Measurements from ENCODE around the gene GALNT2. TPM values are rescaled to one million over a fixed set of nuclear protein-coding genes. Genes with fewer than 3 reads are reported as not detected.
A peak's percentile ranks its signal among the peaks of the same experiment; 100 is the strongest.

The GALNT2 gene
- polyA plus RNA-seq, 1 donor = 47.1 TPM

GRCh38 chr1:230220478-230220877 lies 153.4 kb downstream of the GALNT2 start:
- H3K4me1 ChIP-seq (ENCODE audit: control insufficient read depth, insufficient read depth, low read length) = peaks cover 1% of the 10 kb centered on the region
- DNase-seq = no peak
- no peaks in the 10 kb centered on the region for H3K27me3 ChIP-seq (ENCODE audit: control insufficient read depth, insufficient read depth, low read length)
- WGBS (ENCODE audit: insufficient coverage, low lambda C conversion rate) = no CpG with 5 or more reads among the region's 7 CpGs
- H3K9me3 ChIP-seq (ENCODE audit: control insufficient read depth, low read depth, low read length) = no peaks in the 10 kb centered on the region
- H3K4me3 ChIP-seq (ENCODE audit: low read length) = no peak overlapping the region
- H3K27ac ChIP-seq (ENCODE audit: low read length) = no peak overlapping the region
- no peaks in the 10 kb centered on the region for H3K36me3 ChIP-seq (ENCODE audit: control insufficient read depth, insufficient read depth, low read length)

- DNase-seq = no peak
- Histone ChIP-seq H3K27ac (ENCODE audit: low read length) (no peak overlapping the region), H3K4me1 (ENCODE audit: control insufficient read depth, insufficient read depth, low read length) (no peaks in the 10 kb centered on the region), H3K4me3 (ENCODE audit: low read length) (no peak overlapping the region), H3K9me3 (ENCODE audit: control insufficient read depth, low read depth, low read length) (no peaks in the 10 kb centered on the region), H3K27me3 (ENCODE audit: control insufficient read depth, insufficient read depth, low read length) (no peaks in the 10 kb centered on the region), H3K36me3 (ENCODE audit: control insufficient read depth, insufficient read depth, low read length) (no peaks in the 10 kb centered on the region)
- 50% methylated on average over 1 of the region's 3 CpGs for WGBS (ENCODE audit: insufficient coverage, low lambda C conversion rate)
Observed at GRCh38 chr1:230220907-230221306, 153.9 kb downstream of the GALNT2 start.

GRCh38 chr1:230222678-230223077 lies 155.6 kb downstream of the GALNT2 start:
- Histone ChIP-seq H3K4me3 (ENCODE audit: low read length) (no peak overlapping the region), H3K27ac (ENCODE audit: low read length) (no peak overlapping the region), H3K27me3 (ENCODE audit: control insufficient read depth, insufficient read depth, low read length) (no peaks in the 10 kb centered on the region), H3K9me3 (ENCODE audit: control insufficient read depth, low read depth, low read length) (no peaks in the 10 kb centered on the region), H3K36me3 (ENCODE audit: control insufficient read depth, insufficient read depth, low read length) (no peaks in the 10 kb centered on the region), H3K4me1 (ENCODE audit: control insufficient read depth, insufficient read depth, low read length) (no peaks in the 10 kb centered on the region)
- DNase-seq = no peak
- no CpG with 5 or more reads among the region's 2 CpGs for WGBS (ENCODE audit: insufficient coverage, low lambda C conversion rate)

GRCh38 chr1:230224101-230224960 lies 157.3 kb downstream of the GALNT2 start:
- no peak overlapping the region for H3K4me3 ChIP-seq (ENCODE audit: low read length)
- 93% methylated on average over 3 of the region's 18 CpGs for WGBS (ENCODE audit: insufficient coverage, low lambda C conversion rate)
- no peaks in the 10 kb centered on the region for H3K9me3 ChIP-seq (ENCODE audit: control insufficient read depth, low read depth, low read length)
- DNase-seq = no peak
- H3K4me1 ChIP-seq (ENCODE audit: control insufficient read depth, insufficient read depth, low read length) = no peaks in the 10 kb centered on the region
- no peaks in the 10 kb centered on the region for H3K27me3 ChIP-seq (ENCODE audit: control insufficient read depth, insufficient read depth, low read length)
- H3K36me3 ChIP-seq (ENCODE audit: control insufficient read depth, insufficient read depth, low read length) = no peaks in the 10 kb centered on the region
- H3K27ac ChIP-seq (ENCODE audit: low read length) = no peak overlapping the region

- 100% methylated on average over 1 of the region's 16 CpGs for WGBS (ENCODE audit: insufficient coverage, low lambda C conversion rate)
- Histone ChIP-seq H3K4me1 (ENCODE audit: control insufficient read depth, insufficient read depth, low read length) (no peaks in the 10 kb centered on the region), H3K27me3 (ENCODE audit: control insufficient read depth, insufficient read depth, low read length) (no peaks in the 10 kb centered on the region), H3K36me3 (ENCODE audit: control insufficient read depth, insufficient read depth, low read length) (no peaks in the 10 kb centered on the region), H3K27ac (ENCODE audit: low read length) (no peak overlapping the region), H3K9me3 (ENCODE audit: control insufficient read depth, low read depth, low read length) (no peaks in the 10 kb centered on the region), H3K4me3 (ENCODE audit: low read length) (no peak overlapping the region)
- no peak for DNase-seq
Observed at GRCh38 chr1:230226007-230226800, 159.2 kb downstream of the GALNT2 start.

GRCh38 chr1:230226814-230227213 lies 159.8 kb downstream of the GALNT2 start:
- DNase-seq = no peak
- Histone ChIP-seq H3K27me3 (ENCODE audit: control insufficient read depth, insufficient read depth, low read length) (no peaks in the 10 kb centered on the region), H3K9me3 (ENCODE audit: control insufficient read depth, low read depth, low read length) (no peaks in the 10 kb centered on the region), H3K4me3 (ENCODE audit: low read length) (no peak overlapping the region), H3K36me3 (ENCODE audit: control insufficient read depth, insufficient read depth, low read length) (no peaks in the 10 kb centered on the region), H3K27ac (ENCODE audit: low read length) (no peak overlapping the region), H3K4me1 (ENCODE audit: control insufficient read depth, insufficient read depth, low read length) (no peaks in the 10 kb centered on the region)

- no peaks in the 10 kb centered on the region for H3K36me3 ChIP-seq (ENCODE audit: control insufficient read depth, insufficient read depth, low read length)
- H3K27me3 ChIP-seq (ENCODE audit: control insufficient read depth, insufficient read depth, low read length) = no peaks in the 10 kb centered on the region
- no peak overlapping the region for H3K4me3 ChIP-seq (ENCODE audit: low read length)
- no peak for DNase-seq
- no peaks in the 10 kb centered on the region for H3K9me3 ChIP-seq (ENCODE audit: control insufficient read depth, low read depth, low read length)
- no peak overlapping the region for H3K27ac ChIP-seq (ENCODE audit: low read length)
- no peaks in the 10 kb centered on the region for H3K4me1 ChIP-seq (ENCODE audit: control insufficient read depth, insufficient read depth, low read length)
- 100% methylated on average over 3 of the region's 9 CpGs for WGBS (ENCODE audit: insufficient coverage, low lambda C conversion rate)
Observed at GRCh38 chr1:230228236-230228897, 161.3 kb downstream of the GALNT2 start.

- no CpG with 5 or more reads among the region's 7 CpGs for WGBS (ENCODE audit: insufficient coverage, low lambda C conversion rate)
- Histone ChIP-seq H3K27ac (ENCODE audit: low read length) (no peak overlapping the region), H3K36me3 (ENCODE audit: control insufficient read depth, insufficient read depth, low read length) (no peaks in the 10 kb centered on the region), H3K4me3 (ENCODE audit: low read length) (no peak overlapping the region), H3K4me1 (ENCODE audit: control insufficient read depth, insufficient read depth, low read length) (no peaks in the 10 kb centered on the region), H3K27me3 (ENCODE audit: control insufficient read depth, insufficient read depth, low read length) (no peaks in the 10 kb centered on the region), H3K9me3 (ENCODE audit: control insufficient read depth, low read depth, low read length) (no peaks in the 10 kb centered on the region)
- DNase-seq = no peak
Observed at GRCh38 chr1:230230273-230230672, 163.2 kb downstream of the GALNT2 start.

GRCh38 chr1:230230948-230231773 lies 164.1 kb downstream of the GALNT2 start:
- peaks cover 4% of the 10 kb centered on the region for H3K36me3 ChIP-seq (ENCODE audit: control insufficient read depth, insufficient read depth, low read length)
- H3K4me1 ChIP-seq (ENCODE audit: control insufficient read depth, insufficient read depth, low read length) = no peaks in the 10 kb centered on the region
- H3K9me3 ChIP-seq (ENCODE audit: control insufficient read depth, low read depth, low read length) = no peaks in the 10 kb centered on the region
- WGBS (ENCODE audit: insufficient coverage, low lambda C conversion rate) = 50% methylated on average over 1 of the region's 8 CpGs
- no peak overlapping the region for H3K27ac ChIP-seq (ENCODE audit: low read length)
- H3K27me3 ChIP-seq (ENCODE audit: control insufficient read depth, insufficient read depth, low read length) = no peaks in the 10 kb centered on the region
- no peak overlapping the region for H3K4me3 ChIP-seq (ENCODE audit: low read length)
- no peak for DNase-seq

- peak; percentile 44 to 47 for DNase-seq
- Histone ChIP-seq H3K27ac (ENCODE audit: low read length) (no peak overlapping the region), H3K36me3 (ENCODE audit: control insufficient read depth, insufficient read depth, low read length) (peaks cover 4% of the 10 kb centered on the region), H3K4me1 (ENCODE audit: control insufficient read depth, insufficient read depth, low read length) (no peaks in the 10 kb centered on the region), H3K27me3 (ENCODE audit: control insufficient read depth, insufficient read depth, low read length) (no peaks in the 10 kb centered on the region), H3K9me3 (ENCODE audit: control insufficient read depth, low read depth, low read length) (no peaks in the 10 kb centered on the region), H3K4me3 (ENCODE audit: low read length) (no peak overlapping the region)
- no CpG with 5 or more reads among the region's 7 CpGs for WGBS (ENCODE audit: insufficient coverage, low lambda C conversion rate)
Observed at GRCh38 chr1:230231774-230232145, 164.7 kb downstream of the GALNT2 start.
